Measurements from ENCODE around the gene HVCN1. TPM values are rescaled to one million over a fixed set of nuclear protein-coding genes. Genes with fewer than 3 reads are reported as not detected.
A peak's percentile ranks its signal among the peaks of the same experiment; 100 is the strongest.

The HVCN1 gene
- total RNA-seq, 1 donor from 2014 or later = 21.3 TPM

DNA sequence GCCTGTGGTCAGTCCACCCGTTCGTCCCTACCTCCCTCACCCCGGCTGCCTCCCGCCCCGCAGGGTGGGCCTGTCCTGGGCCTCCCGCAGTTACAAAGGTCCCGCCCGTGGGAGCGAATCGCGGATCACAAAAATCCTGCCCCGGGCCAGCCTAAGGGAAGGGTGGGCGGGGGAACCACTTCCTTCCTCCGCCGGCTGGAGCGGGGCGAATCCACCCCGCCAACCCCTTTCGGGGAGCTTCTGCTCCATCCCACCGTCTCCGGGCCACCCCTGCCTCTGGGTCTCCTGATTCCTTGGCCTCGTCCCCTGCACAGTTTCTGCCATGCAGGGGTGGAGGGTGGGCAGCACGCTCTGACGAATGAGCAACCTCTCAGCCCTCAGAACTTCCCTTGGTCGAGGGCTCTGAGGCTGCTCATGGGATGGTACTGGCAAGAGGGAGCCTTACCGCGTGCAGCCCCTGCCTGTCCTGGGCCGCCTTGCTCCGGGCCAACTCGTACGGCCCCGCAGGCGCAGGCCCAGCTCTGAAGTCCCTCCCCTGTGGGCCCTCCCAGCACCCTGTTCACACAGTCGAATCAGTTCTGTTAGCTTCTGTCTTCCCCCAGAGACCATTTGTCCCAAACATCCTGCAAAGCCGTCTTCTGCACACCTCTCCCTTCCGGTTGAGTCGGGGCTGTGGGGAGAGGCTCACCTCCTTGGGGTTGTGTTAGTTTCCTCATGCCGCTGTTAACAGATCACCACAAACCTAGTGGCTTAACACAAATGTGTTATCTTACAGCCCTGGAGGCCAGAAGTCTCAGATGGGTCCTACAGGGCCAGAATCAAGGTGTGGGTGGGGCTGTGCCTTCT lies 589 bp upstream of the HVCN1 start:
- H3K27me3 ChIP-seq = no peaks in the 10 kb centered on the region
- DNase-seq = peak; percentile 86
- TF ChIP-seq, protein P1, sequence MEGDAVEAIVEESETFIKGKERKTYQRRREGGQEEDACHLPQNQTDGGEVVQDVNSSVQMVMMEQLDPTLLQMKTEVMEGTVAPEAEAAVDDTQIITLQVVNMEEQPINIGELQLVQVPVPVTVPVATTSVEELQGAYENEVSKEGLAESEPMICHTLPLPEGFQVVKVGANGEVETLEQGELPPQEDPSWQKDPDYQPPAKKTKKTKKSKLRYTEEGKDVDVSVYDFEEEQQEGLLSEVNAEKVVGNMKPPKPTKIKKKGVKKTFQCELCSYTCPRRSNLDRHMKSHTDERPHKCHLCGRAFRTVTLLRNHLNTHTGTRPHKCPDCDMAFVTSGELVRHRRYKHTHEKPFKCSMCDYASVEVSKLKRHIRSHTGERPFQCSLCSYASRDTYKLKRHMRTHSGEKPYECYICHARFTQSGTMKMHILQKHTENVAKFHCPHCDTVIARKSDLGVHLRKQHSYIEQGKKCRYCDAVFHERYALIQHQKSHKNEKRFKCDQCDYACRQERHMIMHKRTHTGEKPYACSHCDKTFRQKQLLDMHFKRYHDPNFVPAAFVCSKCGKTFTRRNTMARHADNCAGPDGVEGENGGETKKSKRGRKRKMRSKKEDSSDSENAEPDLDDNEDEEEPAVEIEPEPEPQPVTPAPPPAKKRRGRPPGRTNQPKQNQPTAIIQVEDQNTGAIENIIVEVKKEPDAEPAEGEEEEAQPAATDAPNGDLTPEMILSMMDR (IDR thresholded peaks at IDR 0.05) = no peak
- H3K27ac ChIP-seq = peak overlapping the region; percentile 71
- H3K4me3 ChIP-seq = peak overlapping the region; percentile 67
- H3K36me3 ChIP-seq = no peaks in the 10 kb centered on the region
- intact Hi-C loops (cut with DNase I) = no loop called here
- peaks cover 17% of the 10 kb centered on the region for H3K4me1 ChIP-seq
- H3K9me3 ChIP-seq = no peaks in the 10 kb centered on the region
- ATAC-seq = peak; percentile 72

DNA sequence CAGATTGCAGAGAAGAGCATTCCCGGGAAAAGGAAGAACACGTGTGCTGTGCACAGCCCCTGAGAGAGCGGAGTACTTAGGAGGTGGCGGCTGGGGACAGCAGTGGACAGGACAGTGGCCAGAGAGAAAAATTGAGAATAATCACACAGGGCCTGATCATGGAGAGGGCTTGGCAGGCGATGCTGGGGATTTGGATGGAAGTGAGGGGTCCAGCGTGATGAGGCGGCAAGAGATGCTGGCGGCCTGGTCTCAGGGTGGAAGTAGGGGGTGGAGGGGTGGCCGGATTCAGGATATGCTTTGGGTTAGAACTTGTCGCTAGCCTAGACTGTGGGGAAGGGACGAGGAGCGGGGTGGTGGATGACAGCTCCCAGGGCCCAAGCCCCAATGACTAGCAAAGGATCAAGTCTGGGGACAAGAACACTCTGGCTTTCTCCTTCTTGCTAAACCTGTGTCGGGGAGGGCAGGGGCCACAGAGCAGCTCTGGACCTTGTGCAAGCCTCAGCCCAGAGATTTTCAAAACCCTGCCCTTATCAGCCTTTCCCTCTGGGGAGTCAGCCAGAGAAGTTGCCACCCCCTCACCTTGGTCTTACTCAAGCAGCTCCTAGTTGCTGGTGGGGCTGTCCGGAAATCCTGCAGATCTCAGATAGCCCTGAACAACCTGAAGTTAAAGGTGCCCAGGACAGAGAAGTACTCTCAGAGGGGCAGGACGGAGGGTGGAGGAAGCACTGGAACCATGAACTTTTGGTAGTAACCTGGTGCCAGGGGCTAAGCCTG lies 1.3 kb downstream of the HVCN1 start:
- intact Hi-C loops (cut with DNase I) = no loop called here
- Histone ChIP-seq H3K27ac (no peak overlapping the region), H3K4me1 (peaks cover 17% of the 10 kb centered on the region), H3K27me3 (no peaks in the 10 kb centered on the region), H3K4me3 (peak overlapping the region; percentile 67), H3K36me3 (no peaks in the 10 kb centered on the region), H3K9me3 (no peaks in the 10 kb centered on the region)
- TF ChIP-seq, protein P1 (IDR thresholded peaks at IDR 0.05) = no peak
- peak; percentile 7 for ATAC-seq
- DNase-seq = no peak

DNA sequence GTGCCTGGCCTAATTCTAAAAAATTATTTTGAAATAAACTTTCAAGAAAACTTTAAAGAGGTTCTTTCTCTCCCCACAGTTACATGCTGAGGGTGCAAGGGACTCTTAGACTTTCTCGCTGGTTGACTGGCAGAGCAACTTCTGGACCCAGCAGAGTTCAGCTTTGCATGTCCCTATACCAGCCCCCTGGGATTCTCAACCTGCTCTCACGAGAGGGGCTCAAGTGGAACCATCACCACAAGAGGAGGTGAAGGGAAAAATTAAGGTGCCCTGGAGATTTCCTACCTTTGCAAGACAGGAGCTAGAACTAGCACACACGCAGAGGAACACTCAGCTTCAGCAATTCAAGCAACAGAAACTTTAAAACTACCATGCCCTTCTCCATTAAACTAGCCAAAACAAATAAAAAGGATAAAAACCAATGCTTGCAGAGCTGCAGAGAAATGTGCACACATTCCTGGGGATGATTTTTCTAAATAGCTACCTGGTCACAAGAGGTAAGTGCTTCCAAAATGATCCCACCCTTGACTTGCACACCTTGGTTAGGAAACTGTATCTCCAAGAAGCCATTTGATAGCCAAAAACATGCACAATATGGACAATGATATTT lies 2.5 kb downstream of the HVCN1 start:
- H3K4me1 ChIP-seq = peaks cover 17% of the 10 kb centered on the region
- no peak for ATAC-seq
- intact Hi-C loops (cut with DNase I) = no loop called here
- no peaks in the 10 kb centered on the region for H3K27me3 ChIP-seq
- DNase-seq = no peak
- no peaks in the 10 kb centered on the region for H3K36me3 ChIP-seq
- TF ChIP-seq, protein P1 (IDR thresholded peaks at IDR 0.05) = no peak
- H3K9me3 ChIP-seq = no peaks in the 10 kb centered on the region
- no peak overlapping the region for H3K27ac ChIP-seq
- no peak overlapping the region for H3K4me3 ChIP-seq

DNA sequence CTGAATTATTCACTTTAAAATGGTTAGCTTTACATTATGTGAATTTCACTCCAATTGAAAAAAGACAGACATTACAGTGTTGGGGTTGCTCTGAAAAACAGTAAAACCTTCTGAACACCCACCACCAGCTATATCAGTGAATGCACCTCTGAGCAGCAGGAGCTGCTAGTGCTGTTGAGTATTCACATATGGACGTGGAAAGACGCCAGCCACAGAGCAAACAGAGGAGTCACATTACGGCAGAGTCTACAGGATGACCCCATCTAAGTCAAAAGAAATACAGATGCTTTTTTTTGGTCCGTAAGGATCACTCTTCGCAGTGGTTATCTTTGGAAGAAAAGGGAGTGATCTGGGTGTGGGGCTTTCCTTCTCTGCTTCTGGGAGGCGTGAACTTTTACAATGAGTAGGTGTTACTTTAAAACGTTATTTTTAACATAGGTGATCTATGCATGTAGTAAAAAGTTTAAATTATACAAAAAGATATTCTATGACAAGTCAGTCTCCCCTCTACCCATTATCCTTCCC lies 4.5 kb downstream of the HVCN1 start:
- TF ChIP-seq, protein P1 (IDR thresholded peaks at IDR 0.05) = no peak
- no peak overlapping the region for H3K4me3 ChIP-seq
- no peaks in the 10 kb centered on the region for H3K27me3 ChIP-seq
- no peak for ATAC-seq
- no peak for DNase-seq
- no peaks in the 10 kb centered on the region for H3K9me3 ChIP-seq
- peaks cover 8% of the 10 kb centered on the region for H3K4me1 ChIP-seq
- intact Hi-C loops (cut with DNase I) = no loop called here
- H3K36me3 ChIP-seq = no peaks in the 10 kb centered on the region
- H3K27ac ChIP-seq = no peak overlapping the region

DNA sequence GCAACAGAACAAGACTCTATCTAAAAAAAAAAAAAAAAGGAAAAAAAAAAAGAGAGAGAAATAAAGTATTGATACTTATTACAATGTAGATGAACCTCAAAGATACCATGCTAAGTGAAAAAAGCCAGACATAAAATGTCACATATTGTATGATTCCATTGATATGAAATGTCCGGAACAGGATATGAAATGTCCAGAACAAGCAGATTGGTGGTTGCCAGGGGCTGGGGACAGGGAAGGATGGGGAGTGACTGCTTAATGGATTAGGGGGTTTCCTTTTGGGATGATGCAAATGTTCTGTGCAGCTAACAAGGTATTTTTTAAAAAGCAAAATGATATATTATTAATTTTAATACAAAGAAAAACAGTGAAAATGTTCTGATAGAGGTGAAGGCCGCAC lies 5.0 kb downstream of the HVCN1 start:
- no peaks in the 10 kb centered on the region for H3K36me3 ChIP-seq
- H3K27ac ChIP-seq = no peak overlapping the region
- peaks cover 8% of the 10 kb centered on the region for H3K4me1 ChIP-seq
- intact Hi-C loops (cut with DNase I) = no loop called here
- H3K4me3 ChIP-seq = no peak overlapping the region
- ATAC-seq = no peak
- no peaks in the 10 kb centered on the region for H3K27me3 ChIP-seq
- no peak for DNase-seq
- no peaks in the 10 kb centered on the region for H3K9me3 ChIP-seq
- TF ChIP-seq, protein P1 (IDR thresholded peaks at IDR 0.05) = no peak

All from upper lobe of right lung (tissue), 1 donor.